ENCODE results near the gene ATP2C2. TPM values are rescaled to one million over a fixed set of nuclear protein-coding genes. Genes with fewer than 3 reads are reported as not detected.

Gene ATP2C2
- total RNA-seq, 1 donor from 2014 or later = not detected

DNA sequence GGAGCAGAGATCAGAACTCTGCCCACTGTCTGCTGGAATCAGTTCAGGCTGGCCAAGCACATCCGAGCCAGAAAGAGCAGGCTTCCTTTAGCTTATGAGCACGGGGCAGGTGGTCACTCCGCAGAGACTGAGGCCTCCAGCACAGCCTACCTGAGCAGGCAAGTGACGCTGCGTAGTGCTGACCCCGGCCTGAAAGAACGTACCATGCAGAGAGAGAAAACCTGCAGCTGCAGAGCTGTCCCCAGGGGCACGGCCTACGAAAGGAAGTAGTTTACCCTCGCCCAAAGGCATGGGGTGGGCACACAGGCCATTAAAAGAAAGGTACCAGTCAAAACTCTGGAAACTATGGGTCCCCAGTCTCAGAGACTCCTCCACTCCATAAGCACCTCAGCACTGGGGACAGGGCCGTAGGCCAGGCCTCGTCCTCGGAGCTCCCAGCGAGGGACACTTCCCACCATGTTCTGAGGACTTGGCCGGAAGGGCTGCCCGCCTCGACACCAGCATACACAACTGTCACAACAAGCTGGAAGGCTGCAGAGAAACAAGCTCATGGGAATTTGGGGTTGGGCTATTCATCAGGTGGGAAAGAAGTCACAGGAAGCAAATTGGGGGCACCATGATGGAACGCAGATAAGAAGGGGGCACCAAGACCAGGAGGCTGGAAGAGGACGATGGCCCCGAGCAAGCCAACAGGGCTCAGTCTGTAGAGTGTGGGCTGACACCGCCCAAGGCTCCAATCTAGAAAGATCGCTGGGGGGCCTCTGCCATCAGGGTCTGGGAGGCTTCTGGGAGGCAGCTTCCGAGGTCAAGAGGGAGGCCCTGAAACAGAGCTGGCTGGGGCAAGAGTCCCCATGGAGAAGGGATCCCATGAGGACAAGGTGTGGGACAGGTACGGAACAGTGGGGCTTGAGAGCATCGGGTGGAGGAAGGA is 114.9 kb downstream of the ATP2C2 start:
- peak; percentile 73 for DNase-seq (ENCODE audit: low spot score)
- H3K27me3 Mint-ChIP-seq (ENCODE audit: low read depth) = no peaks in the 10 kb centered on the region
- H3K9me3 Mint-ChIP-seq (ENCODE audit: low read depth) = no peaks in the 10 kb centered on the region
- no peak overlapping the region for H3K4me3 Mint-ChIP-seq (ENCODE audit: unreplicated experiment)
- TF ChIP-seq, protein P1, sequence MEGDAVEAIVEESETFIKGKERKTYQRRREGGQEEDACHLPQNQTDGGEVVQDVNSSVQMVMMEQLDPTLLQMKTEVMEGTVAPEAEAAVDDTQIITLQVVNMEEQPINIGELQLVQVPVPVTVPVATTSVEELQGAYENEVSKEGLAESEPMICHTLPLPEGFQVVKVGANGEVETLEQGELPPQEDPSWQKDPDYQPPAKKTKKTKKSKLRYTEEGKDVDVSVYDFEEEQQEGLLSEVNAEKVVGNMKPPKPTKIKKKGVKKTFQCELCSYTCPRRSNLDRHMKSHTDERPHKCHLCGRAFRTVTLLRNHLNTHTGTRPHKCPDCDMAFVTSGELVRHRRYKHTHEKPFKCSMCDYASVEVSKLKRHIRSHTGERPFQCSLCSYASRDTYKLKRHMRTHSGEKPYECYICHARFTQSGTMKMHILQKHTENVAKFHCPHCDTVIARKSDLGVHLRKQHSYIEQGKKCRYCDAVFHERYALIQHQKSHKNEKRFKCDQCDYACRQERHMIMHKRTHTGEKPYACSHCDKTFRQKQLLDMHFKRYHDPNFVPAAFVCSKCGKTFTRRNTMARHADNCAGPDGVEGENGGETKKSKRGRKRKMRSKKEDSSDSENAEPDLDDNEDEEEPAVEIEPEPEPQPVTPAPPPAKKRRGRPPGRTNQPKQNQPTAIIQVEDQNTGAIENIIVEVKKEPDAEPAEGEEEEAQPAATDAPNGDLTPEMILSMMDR (IDR thresholded peaks at IDR 0.05) = no peak
- peaks cover 17% of the 10 kb centered on the region for H3K4me1 Mint-ChIP-seq (ENCODE audit: low read depth)
- H3K36me3 Mint-ChIP-seq (ENCODE audit: low read depth) = peaks cover 16% of the 10 kb centered on the region
- no peak overlapping the region for H3K27ac Mint-ChIP-seq (ENCODE audit: unreplicated experiment)

DNA sequence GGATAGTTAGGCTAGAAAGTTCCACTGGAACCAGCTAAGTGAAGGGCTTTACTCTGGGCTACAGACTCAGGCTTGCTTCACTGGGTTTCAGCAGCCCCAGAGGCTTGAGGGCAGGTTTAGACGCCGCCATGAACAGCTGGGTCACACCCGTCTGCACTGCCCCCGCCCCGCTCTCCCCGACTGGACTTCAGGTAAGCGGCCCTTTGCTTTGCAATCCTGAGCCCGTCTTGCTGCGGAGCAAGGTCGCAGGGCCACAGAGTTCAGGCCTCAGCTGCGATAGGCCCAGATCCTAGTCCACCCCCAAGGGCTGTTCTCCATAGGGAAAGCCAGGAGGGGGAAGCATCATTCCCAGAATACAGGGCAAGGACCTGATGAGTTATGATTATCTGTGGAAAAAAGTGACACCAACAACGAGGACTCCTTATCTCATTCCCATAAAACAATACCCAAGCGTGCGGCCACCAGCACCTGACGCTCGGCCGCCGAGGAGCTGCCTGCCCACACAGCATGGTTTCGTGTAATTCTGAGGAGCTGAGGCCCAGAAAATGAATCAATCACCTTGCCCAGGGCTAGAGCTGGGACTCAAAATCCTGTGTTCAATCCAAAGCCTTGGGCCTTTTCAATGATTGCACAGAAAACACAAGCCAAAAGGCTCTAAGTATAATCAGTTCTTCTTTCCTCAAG is 115.7 kb downstream of the ATP2C2 start:
- Mint-ChIP-seq H3K27ac (ENCODE audit: unreplicated experiment) (no peak overlapping the region), H3K4me1 (ENCODE audit: low read depth) (peaks cover 11% of the 10 kb centered on the region)
- DNase-seq (ENCODE audit: low spot score) = peak; percentile 79

DNA sequence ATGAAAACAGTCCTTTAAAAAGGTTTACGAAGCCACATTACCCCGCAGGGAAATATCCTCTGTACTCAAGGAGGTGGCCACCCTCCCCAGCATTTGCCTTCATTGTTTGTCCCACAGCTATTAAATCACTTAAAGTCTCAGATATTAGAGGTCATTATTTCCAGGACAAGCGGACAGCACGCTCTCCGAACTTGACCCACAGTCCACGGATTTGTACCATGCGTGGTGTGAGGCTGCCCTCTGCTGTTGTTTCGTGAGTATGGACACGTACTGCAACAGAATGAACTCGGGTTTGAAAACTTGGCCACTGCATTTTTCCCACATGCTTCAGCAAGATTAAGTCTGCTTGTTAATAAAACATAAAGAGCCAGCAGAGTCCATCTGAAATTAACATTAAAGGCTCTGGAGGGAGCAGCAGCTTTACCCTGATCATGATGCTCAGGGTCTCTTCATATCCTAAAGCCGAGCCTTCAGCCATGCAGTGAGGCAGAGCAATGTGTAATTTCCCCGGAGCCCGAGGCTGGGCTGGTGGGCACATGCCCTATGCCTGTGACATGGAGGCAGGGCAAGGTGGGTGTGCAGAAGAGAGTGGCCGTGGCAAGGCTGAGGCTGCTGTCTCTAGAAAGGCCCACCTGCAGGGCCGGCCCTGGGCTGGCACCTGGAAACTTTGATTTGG is 116.4 kb downstream of the ATP2C2 start:
- H3K9me3 Mint-ChIP-seq (ENCODE audit: low read depth) = no peaks in the 10 kb centered on the region
- peaks cover 11% of the 10 kb centered on the region for H3K4me1 Mint-ChIP-seq (ENCODE audit: low read depth)
- no peaks in the 10 kb centered on the region for H3K27me3 Mint-ChIP-seq (ENCODE audit: low read depth)
- DNase-seq (ENCODE audit: low spot score) = no peak
- no peak overlapping the region for H3K4me3 Mint-ChIP-seq (ENCODE audit: unreplicated experiment)
- TF ChIP-seq, protein P1 (IDR thresholded peaks at IDR 0.05) = peak; percentile 92
- H3K36me3 Mint-ChIP-seq (ENCODE audit: low read depth) = peaks cover 13% of the 10 kb centered on the region
- no peak overlapping the region for H3K27ac Mint-ChIP-seq (ENCODE audit: unreplicated experiment)

More for the DNA sequence above, 115.7 kb downstream of the ATP2C2 start:
- Mint-ChIP-seq H3K4me3 (ENCODE audit: unreplicated experiment) (no peak overlapping the region), H3K9me3 (ENCODE audit: low read depth) (no peaks in the 10 kb centered on the region), H3K36me3 (ENCODE audit: low read depth) (peaks cover 13% of the 10 kb centered on the region), H3K27me3 (ENCODE audit: low read depth) (no peaks in the 10 kb centered on the region)
- TF ChIP-seq, protein P1 (IDR thresholded peaks at IDR 0.05) = no peak

DNA sequence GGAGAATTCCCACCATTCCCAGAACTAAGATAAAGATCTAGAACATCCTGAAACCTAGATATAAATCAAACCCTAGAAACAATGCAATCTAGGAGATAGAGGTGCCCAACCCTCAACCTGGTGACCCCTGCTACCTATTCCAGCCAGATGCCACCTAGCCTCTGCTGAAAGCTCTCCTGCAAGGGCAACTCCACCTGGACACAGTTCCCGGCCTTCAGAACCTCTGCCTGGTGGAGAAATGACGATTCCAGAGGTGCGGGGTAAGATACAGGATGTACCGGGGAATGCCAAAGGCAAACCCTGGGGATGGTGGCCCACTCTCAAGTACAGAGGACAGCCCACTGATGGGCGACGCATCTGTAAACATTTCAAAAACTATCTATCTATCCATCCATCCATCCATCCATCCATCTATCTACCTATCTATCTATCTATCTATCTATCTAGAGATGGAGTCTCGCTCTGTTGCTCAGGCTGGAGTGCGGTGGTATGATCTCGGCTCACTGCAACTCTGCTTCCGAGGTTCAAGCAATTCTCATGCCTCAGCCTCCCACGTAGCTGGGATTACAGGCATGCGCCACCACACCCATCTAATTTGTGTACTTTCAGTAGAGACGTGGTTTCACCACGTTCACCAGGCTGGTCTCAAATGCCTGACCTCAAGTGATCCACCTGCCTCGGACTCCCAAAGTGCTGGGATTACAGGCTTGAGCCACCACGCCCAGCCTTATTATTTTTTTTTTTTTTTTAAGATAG is 117.1 kb downstream of the ATP2C2 start:
- peaks cover 11% of the 10 kb centered on the region for H3K4me1 Mint-ChIP-seq (ENCODE audit: low read depth)
- H3K9me3 Mint-ChIP-seq (ENCODE audit: low read depth) = no peaks in the 10 kb centered on the region
- TF ChIP-seq, protein P1 (IDR thresholded peaks at IDR 0.05) = no peak
- H3K27ac Mint-ChIP-seq (ENCODE audit: unreplicated experiment) = no peak overlapping the region
- peaks cover 15% of the 10 kb centered on the region for H3K36me3 Mint-ChIP-seq (ENCODE audit: low read depth)
- no peaks in the 10 kb centered on the region for H3K27me3 Mint-ChIP-seq (ENCODE audit: low read depth)
- H3K4me3 Mint-ChIP-seq (ENCODE audit: unreplicated experiment) = no peak overlapping the region
- no peak for DNase-seq (ENCODE audit: low spot score)
